CD4-positive, alpha-beta T cell treated with Interferon gamma for 1 hour (primary cell): ENCODE data around the gene IL1RAPL2.
"Not testable (repeated sequence)": the region's sequence is repeated elsewhere in the genome, so short reads cannot be mapped to it uniquely, and the experiment has no call there.

Source experiments
- DNase-seq: peaks from one replicate; pipeline ENCODE4 v3.0.0-alpha.2; 2020

The IL1RAPL2 gene

DNA sequence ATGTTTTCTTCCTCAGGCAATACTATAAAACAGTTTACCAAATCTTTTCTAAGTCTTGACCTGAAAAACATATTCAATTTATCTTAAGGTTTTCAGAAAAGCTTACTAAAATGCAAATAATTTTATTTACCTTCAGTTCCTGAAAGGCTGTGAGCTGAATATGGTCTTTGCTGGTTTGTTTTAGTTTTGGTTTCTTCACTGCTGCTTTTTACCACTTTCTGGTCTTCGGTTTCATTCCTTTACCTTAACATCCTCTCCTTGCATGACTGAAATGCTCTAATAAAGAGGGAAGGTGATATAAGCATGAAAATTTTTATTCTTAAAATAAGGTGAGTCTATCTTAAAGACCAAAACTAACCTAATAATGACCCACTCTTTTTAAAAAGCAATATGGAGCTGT, 1159.2 kb downstream of the IL1RAPL2 start:
- no peak for DNase-seq

DNA sequence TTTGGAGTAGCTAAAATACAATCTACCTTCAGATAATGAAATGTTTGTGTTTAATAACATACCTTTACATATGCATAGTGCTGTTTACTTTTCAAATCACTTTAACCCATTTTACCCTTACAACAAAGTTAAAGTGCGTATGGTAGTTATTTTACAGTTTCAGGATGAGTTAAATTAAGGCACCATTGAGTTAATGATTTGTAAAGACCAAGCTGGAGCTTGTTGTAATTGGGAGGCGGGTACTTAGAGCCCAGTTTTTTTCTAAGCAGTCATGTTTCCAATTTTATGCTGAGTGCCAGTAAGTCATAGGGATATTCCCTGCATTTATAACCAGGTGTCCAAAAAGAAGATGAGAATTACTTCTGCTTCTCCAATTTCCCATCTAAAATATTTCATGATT, 1172.2 kb downstream of the IL1RAPL2 start:
- DNase-seq = no peak

DNA sequence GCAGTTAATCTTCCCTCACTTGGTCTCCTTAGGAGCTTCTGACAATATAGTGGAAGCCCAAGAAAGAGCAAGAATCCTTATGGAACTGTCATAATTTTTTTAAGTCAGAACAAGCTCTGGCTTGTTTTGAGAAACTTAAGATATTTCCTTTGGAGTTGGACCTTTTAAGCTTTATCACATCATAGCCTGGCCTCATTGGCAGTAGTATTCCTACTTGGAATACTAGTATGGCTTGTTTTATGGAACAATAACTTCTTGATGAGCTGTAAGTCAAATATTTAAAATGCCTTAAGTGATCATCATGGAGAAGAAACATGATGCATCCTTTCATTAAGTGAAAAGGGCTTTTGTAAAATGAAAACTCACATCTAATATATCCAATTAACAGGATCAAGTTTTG, 1178.3 kb downstream of the IL1RAPL2 start:
- no peak for DNase-seq

DNA sequence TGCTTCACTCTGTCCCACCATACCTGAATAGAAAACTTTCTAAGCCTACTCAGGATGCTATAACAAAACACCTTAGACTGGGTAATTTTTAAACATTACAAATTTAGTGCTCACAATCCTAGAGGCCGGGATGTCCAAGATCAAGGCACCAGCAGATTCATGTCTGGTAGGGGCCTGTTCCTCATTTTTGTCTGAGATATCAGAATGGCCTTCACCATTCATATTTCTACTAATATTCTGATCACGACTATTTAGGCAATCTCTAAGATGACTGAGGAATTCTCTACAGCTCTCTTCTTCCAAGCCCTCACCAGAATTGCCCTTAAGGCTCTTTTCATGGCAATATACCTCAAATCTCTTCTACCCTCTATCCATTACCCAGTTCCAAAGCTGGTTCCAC, 1178.9 kb downstream of the IL1RAPL2 start:
- DNase-seq = no peak

DNA sequence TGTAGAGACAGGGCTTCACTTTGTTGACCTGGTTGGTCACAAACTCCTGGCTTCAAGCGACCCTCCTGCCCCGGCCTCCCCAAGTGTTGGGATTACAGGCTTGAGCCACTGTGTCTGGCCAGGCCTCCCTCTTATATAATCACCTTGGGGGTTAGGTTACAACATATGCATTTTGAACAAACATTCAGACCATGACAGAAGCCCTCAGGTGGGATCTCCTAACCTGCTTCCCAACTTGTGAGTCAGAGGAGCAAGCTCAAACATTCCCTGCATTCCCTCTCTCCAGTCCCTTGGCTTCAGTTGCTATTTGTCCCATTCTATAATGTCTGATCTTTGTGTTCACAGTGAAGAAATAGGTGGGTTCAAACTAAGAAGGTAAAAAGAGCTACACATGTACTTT, 1179.9 kb downstream of the IL1RAPL2 start:
- DNase-seq = no peak

DNA sequence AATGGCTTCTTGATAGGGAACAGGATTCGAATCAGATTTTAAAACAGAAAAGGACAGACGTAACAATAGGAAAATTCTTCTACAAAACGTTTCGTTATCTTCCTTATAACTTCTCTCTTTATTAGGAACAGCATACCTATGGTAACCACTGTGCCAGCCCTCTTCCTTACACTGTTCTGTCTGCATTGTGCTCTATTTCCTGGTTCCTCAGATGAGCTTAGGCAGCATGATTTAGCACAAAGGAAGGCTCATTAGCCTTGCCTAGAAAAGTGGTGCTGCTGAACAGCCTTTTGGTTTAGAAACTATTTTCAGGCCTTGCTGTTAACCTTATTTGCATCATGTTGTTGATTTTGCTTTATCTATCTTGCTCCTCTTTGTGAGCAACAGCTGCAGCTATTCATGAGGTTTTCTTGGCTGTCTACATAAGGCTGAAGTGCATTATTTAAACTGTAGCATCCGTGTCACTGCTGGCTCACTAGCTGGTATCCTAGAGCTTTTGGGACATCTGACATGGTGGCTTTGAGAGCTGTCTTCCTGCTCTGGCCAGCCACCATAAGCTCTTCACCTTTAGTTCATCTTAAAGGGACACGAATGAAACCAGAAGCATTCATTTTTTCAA, 1186.4 kb downstream of the IL1RAPL2 start:
- no peak for DNase-seq

DNA sequence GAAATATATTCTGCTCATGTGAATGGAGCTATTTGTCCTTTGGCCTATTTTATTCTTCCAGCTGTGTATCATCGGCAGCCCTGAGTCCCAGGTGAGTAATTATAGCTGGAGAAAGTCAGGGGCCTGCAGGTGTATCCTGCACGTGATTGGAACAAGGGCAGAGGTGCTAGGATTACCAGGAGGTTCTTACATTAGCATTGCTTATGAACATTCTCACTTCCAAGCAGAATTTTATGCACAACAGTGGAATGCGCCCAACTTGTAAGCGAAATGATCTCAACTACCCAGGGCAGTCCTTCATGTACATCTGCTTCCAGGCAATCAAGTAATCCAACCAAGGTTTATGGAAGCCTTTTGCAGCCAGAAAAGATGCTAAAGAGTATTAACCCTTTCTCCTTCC, 1187.4 kb downstream of the IL1RAPL2 start:
- no peak for DNase-seq

DNA sequence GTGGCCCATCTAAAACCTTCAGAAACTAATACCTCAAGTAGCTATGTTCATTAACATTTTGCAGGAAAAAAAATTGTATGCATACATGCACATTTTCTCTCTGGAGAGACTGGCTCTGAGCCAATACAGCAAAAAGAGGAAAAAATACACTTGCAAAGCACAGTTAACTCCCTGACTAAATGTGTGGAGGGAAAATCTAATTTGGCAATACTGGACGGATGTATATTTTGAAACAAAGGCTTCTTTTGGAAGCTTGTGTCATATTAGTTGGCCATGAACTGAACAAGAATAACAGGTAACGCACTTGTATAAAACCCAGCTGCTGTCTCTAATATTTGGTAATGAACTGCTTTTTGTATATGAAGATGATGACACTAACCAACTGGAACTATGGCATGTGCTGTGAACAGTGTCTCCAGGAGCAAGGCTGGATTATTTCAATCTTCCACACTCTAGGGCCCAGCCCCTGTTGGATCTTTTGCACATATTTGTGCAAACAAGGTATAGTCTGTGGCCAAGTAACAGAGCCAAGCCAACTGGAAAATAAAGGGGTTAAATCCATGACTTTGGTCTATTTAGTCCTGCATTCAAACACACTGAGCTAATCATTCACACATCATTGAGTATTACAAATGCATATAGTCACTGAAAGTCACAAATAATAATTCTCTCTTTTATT, 1188.4 kb downstream of the IL1RAPL2 start:
- DNase-seq = no peak

DNA sequence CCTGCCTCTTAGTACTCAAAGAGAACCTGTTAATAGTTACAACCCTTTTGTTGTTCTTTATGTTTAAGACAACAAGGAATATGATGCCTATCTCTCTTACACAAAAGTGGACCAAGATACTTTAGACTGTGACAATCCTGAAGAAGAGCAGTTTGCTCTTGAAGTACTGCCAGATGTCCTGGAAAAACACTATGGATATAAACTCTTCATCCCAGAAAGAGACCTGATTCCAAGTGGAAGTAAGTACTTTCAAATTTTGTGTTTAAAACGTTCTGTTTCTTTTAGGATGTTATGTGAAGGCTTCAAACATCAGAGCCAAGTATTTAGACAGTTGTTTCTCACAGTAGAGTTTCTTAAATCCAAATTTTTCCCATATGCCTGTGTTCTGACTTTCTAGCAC, 1189.1 kb downstream of the IL1RAPL2 start:
- no peak for DNase-seq

DNA sequence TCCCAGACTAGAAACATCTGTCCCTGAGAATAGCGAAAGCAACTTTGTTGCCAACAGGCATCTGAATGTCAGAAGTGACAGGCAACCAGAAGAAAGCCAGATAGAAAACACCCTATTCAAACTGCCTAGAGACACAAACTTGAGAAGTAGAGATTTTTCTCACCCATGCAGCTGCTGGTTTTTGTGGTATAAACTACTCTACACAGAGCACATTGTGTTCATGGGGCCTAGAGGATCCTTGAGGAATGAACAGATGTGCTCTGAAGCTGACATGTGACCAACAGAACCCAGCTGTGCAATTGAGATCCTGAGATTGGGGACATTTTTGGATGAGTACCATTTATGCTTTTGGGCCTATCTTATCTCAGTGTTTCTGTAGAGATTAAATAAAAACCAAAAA, 1192.8 kb downstream of the IL1RAPL2 start:
- no peak for DNase-seq

DNA sequence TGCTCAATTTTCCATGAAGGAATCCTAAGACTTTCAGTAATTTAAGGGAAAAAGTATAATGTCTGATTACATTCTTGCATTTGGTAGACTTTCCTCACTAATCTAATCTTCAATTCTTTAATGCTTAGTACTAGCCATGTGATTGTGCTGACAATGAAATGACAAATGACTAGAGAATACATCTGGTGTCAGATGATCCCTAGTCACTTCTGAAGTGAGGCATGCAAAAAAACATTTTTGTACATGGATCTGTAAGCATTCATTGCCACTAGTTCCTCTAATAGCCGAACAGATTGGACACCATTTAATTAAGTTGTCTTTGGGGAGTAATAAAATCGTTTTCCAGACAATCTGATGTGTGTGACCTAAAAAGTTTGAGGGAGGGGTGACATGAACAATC, 1193.6 kb downstream of the IL1RAPL2 start:
- no peak for DNase-seq

DNA sequence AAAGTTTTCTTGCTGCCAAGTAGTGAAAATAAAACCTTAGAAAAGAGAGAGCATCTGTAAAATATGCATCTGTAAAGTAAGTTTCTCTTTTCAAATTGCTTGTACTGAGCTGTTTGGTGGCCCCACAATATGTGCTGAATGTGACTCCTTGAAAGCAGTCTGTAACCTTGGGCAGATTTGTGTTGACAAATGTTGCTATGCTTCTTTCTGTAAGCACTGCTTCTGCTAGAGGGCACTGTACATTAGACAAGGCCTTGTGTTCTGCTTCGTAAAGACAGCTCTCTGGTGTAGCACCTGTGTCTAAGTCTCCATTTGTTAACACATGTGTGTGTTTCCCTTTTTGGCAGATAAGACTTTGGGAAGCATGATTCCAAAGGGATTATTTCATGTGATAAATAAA, 1199.7 kb downstream of the IL1RAPL2 start:
- no peak for DNase-seq

DNA sequence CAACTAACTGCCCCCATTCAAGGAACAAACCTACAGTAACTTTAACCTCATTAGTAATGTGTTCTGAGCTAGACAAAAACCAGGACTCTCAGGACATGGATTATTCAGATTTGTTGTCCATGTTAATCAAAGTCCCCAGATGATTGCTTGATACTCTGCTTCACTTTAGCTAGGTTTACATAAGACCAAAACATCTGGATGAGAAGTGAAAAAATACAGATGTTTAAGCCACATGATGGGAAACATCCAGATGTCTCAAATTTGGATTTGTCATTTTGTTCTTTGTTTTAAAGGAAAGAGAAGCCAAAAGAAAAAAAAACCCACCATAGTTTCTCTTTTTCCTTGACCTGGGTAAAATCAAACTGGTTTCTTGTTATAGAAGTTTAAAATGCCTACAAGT, 1207.8 kb downstream of the IL1RAPL2 start:
- DNase-seq = no peak

DNA sequence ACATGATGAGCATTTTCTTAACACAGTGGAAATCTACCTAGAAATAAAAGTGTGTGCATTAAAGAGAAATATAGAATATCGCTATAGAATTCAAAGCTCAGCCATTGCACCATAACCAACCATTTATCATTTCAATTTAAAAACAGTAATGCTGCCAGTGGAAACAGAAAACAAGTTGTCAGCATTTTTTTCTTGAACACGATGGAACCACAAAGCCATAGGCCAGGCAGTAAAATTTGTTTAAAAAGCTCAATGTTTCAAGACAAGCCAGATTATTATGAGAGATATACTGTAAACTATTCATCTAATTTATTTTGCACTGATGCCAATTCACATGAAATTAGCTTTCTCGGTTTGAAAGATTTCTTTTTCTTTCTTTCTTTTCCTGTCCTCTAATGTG, 1209.7 kb downstream of the IL1RAPL2 start:
- DNase-seq = no peak

DNA sequence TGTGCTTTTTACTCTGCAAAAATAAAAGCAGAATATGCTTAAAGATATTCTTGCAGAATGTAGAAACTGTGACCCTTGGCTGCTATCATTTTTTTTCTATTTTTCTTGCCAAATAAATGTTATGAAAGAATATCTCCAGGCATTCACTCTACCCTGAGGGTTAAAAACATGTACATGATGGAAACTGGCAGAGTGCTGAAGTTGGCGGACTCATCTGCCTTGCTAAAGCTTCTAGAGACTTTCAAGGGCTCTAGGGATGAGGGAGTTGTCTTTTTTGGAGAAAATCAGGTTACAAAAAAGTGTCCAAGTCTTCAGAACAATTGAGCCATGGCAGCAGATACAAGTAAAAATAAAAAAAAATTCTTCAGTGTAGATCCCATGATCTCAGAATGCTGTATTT, 1215.8 kb downstream of the IL1RAPL2 start:
- no peak for DNase-seq

DNA sequence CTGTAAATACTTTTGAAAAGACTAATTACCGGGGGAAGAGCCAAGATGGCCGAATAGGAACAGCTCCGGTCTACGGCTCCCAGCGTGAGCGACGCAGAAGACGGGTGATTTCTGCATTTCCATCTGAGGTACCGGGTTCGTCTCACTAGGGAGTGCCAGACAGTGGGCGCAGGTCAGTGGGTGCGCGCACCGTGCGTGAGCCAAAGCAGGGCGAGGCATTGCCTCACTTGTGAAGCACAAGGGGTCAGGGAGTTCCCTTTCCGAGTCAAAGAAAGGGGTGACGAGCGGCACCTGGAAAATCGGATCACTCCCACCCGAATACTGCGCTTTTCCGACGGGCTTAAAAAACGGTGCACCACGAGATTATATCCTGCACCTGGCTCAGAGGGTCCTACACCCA, 1230.9 kb downstream of the IL1RAPL2 start:
- DNase-seq = not testable (repeated sequence)

DNA sequence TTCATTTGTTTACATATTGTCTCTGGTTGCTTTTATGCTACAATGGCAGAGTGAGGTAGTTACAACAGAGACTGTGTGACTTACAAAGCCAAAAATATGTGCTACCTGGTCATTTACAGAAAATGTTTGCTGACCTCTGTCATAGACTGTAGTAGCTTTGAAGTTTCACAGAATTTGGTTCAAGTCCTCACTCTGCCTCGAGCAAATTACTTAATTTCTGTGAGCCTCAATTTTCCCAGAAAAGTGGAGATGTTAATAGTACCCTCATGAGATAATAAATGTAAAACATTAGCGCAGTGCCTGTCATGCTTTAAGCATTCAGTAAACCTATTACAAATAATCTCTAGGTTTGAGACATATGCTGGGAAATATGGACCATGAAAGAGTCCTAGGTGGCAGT, 1237.9 kb downstream of the IL1RAPL2 start:
- DNase-seq = no peak

DNA sequence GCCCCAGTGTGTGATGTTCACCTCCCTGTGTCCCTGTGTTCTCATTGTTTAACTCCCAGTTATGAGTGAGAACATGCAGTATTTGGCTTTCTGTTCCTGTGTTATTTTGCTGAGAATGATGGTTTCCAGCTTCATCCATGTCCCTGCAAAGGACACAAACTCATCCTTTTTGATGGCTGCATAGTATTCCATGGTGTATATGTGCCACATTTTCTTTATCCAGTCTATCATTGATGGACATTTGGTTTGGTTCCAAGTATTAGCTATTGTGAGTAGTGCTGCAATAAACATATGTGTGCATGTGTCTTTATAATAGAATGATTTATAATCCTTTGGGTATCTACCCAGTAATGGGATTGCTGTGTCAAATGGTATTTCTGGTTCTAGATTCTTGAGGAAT, 1239.7 kb downstream of the IL1RAPL2 start:
- not testable (repeated sequence) for DNase-seq

DNA sequence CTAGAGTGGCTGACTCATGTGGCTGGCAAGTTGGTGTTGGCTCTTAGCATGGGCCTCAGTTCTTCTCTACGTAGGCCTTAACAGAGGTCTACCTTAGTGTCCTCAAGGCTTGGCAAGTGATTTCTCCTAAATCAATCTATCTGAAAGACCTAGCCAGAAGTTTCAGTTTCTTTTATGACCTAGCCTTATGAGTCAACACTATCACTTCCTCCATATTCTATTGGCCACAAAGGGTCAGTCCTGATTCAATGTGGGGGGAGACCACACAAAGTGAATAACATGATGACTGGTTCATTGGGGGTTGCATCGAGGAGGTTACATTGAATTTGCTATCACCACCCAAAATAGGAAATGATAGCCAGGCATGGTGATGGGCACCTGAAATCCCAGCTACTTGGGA, 1250.5 kb downstream of the IL1RAPL2 start:
- DNase-seq = no peak
